ENCODE measurements around the gene RPAP3.

RPAP3 gene

DNA sequence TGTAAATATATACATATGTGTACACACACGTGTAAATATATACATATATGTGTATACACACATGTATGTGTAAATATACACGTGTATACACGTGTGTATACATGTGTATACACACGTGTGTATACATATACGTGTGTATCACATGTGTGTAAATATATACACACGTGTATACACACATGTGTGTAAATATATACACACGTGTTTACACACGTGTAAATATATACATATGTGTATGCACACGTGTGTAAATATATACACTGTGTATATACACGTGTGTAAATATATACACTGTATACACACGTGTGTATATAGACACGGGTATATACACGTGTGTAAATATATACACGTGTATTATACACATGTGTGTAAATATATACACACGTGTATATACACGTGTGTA lies 71.7 kb downstream of the RPAP3 start:
- no peak overlapping the region for H3K23ac ChIP-seq (ENCODE audit: low read depth, low read length, poor library complexity)
- no peak overlapping the region for H2AK5ac ChIP-seq (ENCODE audit: low read depth, low read length)
- H3K9me3 ChIP-seq (replicated peaks in 1 of 2; ENCODE audit: control insufficient read depth in 2 of 2, insufficient read depth in 1 of 2, low read depth in 1 of 2, low read length in 2 of 2): peaks cover 4 to 5% of the 10 kb centered on the region in 2 donors
- H3K27me3 ChIP-seq (ENCODE audit: control insufficient read depth in 3 of 3, insufficient read depth in 3 of 3, low read depth in 1 of 3, low read length in 3 of 3): no peaks in the 10 kb centered on the region
- no peak overlapping the region for H4K8ac ChIP-seq (ENCODE audit: low read depth, low read length)
- peaks cover 0 to 4% of the 10 kb centered on the region in 2 donors for H3K36me3 ChIP-seq (replicated peaks in 1 of 2; ENCODE audit: control insufficient read depth in 2 of 2, insufficient read depth in 2 of 2, low read length in 2 of 2)
- no peak overlapping the region for H3K9ac ChIP-seq (ENCODE audit: low read depth, low read length, poor library complexity)
- no peak overlapping the region for H3K14ac ChIP-seq (ENCODE audit: low read length)
- no peak overlapping the region for H2BK120ac ChIP-seq (ENCODE audit: low read depth, low read length)
- DNase-seq (ENCODE audit: low spot score): no peak
- H3K18ac ChIP-seq (ENCODE audit: low read length): no peak overlapping the region
- no peak overlapping the region for H2BK12ac ChIP-seq (ENCODE audit: low read length)
- no peak overlapping the region for H2AFZ ChIP-seq (ENCODE audit: low read length)
- H3K79me1 ChIP-seq (ENCODE audit: low read depth, low read length): peaks cover 4% of the 10 kb centered on the region
- H2BK5ac ChIP-seq (ENCODE audit: low read length): no peak overlapping the region
- WGBS, 2 donors (ENCODE audit: extremely low coverage in 2 of 2, insufficient read length in 2 of 2, insufficient replicate concordance in 1 of 2): no CpG with 5 or more reads among the region's 16 CpGs
- H3K4ac ChIP-seq (ENCODE audit: low read length): no peak overlapping the region
- H3K4me3 ChIP-seq (ENCODE audit: low read length in 2 of 2): no peak overlapping the region
- no peak overlapping the region for H3K27ac ChIP-seq (replicated peaks; ENCODE audit: low read length)
- H2BK15ac ChIP-seq (ENCODE audit: low read length): no peak overlapping the region
- no peak overlapping the region for H4K91ac ChIP-seq (ENCODE audit: low read depth, low read length, poor library complexity)
- no peak overlapping the region for H3K4me2 ChIP-seq (ENCODE audit: insufficient read depth, low read length, poor library complexity, severe bottlenecking)
- no peaks in the 10 kb centered on the region for H3K4me1 ChIP-seq (ENCODE audit: control insufficient read depth in 2 of 2, insufficient read depth in 1 of 2, low read depth in 1 of 2, low read length in 2 of 2)

DNA sequence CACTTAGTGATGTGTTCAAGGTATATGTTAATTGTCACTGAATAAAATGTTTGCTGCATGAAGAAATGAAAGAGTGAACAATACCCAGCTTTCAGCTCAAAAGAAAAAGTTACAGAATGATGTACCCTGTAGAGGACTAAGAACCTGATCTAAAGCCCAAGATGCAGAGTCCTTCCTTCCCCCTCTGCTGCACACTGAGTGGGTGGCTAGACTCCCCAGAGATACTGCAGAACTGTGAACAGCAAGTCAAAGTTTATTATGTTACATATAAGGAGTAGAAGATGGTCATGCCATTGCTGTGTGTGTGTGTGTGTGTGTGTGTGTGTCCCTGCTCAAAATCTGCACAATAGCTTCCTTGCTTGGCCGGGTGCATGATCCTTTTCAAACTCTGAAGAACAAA lies 83.9 kb downstream of the RPAP3 start:
- Histone ChIP-seq H3K18ac (ENCODE audit: low read length) (no peak overlapping the region), H3K79me1 (ENCODE audit: low read depth, low read length) (no peaks in the 10 kb centered on the region), H2AFZ (ENCODE audit: low read length) (no peak overlapping the region), H3K23ac (ENCODE audit: low read depth, low read length, poor library complexity) (no peak overlapping the region), H3K36me3 (replicated peaks in 1 of 2; ENCODE audit: control insufficient read depth in 2 of 2, insufficient read depth in 2 of 2, low read length in 2 of 2) (no peaks in the 10 kb centered on the region), H3K27ac (replicated peaks; ENCODE audit: low read length) (no peak overlapping the region), H3K9me3 (replicated peaks in 1 of 2; ENCODE audit: control insufficient read depth in 2 of 2, insufficient read depth in 1 of 2, low read depth in 1 of 2, low read length in 2 of 2) (no peaks in the 10 kb centered on the region), H3K4me2 (ENCODE audit: insufficient read depth, low read length, poor library complexity, severe bottlenecking) (no peak overlapping the region), H2AK5ac (ENCODE audit: low read depth, low read length) (no peak overlapping the region), H3K4ac (ENCODE audit: low read length) (no peak overlapping the region), H4K91ac (ENCODE audit: low read depth, low read length, poor library complexity) (no peak overlapping the region), H3K4me3 (ENCODE audit: low read length in 2 of 2) (no peak overlapping the region), H3K9ac (ENCODE audit: low read depth, low read length, poor library complexity) (no peak overlapping the region), H2BK12ac (ENCODE audit: low read length) (no peak overlapping the region), H2BK120ac (ENCODE audit: low read depth, low read length) (no peak overlapping the region), H3K14ac (ENCODE audit: low read length) (no peak overlapping the region), H3K4me1 (ENCODE audit: control insufficient read depth in 2 of 2, insufficient read depth in 1 of 2, low read depth in 1 of 2, low read length in 2 of 2) (no peaks in the 10 kb centered on the region), H3K27me3 (ENCODE audit: control insufficient read depth in 3 of 3, insufficient read depth in 3 of 3, low read depth in 1 of 3, low read length in 3 of 3) (no peaks in the 10 kb centered on the region), H2BK15ac (ENCODE audit: low read length) (no peak overlapping the region), H2BK5ac (ENCODE audit: low read length) (no peak overlapping the region), H4K8ac (ENCODE audit: low read depth, low read length) (no peak overlapping the region)
- DNase-seq (ENCODE audit: low spot score): no peak
- no CpG with 5 or more reads among the region's 1 CpG for WGBS, 2 donors (ENCODE audit: extremely low coverage in 2 of 2, insufficient read length in 2 of 2, insufficient replicate concordance in 1 of 2)

DNA sequence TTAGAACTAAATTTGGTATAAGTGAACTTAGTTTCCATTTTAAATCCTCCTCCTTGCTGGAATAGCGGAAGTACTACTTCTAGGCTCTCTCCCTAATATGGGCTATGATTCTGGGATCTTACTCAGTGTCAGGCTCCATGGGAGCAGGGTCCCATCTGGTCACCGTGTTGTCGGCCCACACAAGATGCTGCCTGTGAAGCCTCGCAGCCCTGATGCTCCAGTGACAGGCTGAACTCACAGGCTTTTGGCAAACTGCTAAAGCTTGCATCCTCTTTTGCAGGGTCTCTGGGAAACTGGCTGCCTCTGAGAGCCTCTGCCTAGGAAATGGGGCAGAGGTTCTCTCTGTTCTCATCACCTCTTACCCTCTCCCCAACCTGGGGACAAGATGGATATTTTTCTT lies 88.4 kb downstream of the RPAP3 start:
- no peak for DNase-seq (ENCODE audit: low spot score)
- Histone ChIP-seq H3K4me3 (ENCODE audit: low read length in 2 of 2) (no peak overlapping the region), H3K4me1 (ENCODE audit: control insufficient read depth in 2 of 2, insufficient read depth in 1 of 2, low read depth in 1 of 2, low read length in 2 of 2) (no peaks in the 10 kb centered on the region), H3K18ac (ENCODE audit: low read length) (no peak overlapping the region), H3K79me1 (ENCODE audit: low read depth, low read length) (no peaks in the 10 kb centered on the region), H2AK5ac (ENCODE audit: low read depth, low read length) (no peak overlapping the region), H3K23ac (ENCODE audit: low read depth, low read length, poor library complexity) (no peak overlapping the region), H2BK5ac (ENCODE audit: low read length) (no peak overlapping the region), H2BK12ac (ENCODE audit: low read length) (no peak overlapping the region), H2BK15ac (ENCODE audit: low read length) (no peak overlapping the region), H3K9ac (ENCODE audit: low read depth, low read length, poor library complexity) (no peak overlapping the region), H3K4ac (ENCODE audit: low read length) (no peak overlapping the region), H4K91ac (ENCODE audit: low read depth, low read length, poor library complexity) (no peak overlapping the region), H3K27me3 (ENCODE audit: control insufficient read depth in 3 of 3, insufficient read depth in 3 of 3, low read depth in 1 of 3, low read length in 3 of 3) (no peaks in the 10 kb centered on the region), H4K8ac (ENCODE audit: low read depth, low read length) (no peak overlapping the region), H2AFZ (ENCODE audit: low read length) (no peak overlapping the region), H3K14ac (ENCODE audit: low read length) (no peak overlapping the region), H3K36me3 (replicated peaks in 1 of 2; ENCODE audit: control insufficient read depth in 2 of 2, insufficient read depth in 2 of 2, low read length in 2 of 2) (no peaks in the 10 kb centered on the region), H3K9me3 (replicated peaks in 1 of 2; ENCODE audit: control insufficient read depth in 2 of 2, insufficient read depth in 1 of 2, low read depth in 1 of 2, low read length in 2 of 2) (peaks cover 10 to 11% of the 10 kb centered on the region in 2 donors), H3K4me2 (ENCODE audit: insufficient read depth, low read length, poor library complexity, severe bottlenecking) (no peak overlapping the region), H2BK120ac (ENCODE audit: low read depth, low read length) (no peak overlapping the region), H3K27ac (replicated peaks; ENCODE audit: low read length) (no peak overlapping the region)
- no CpG with 5 or more reads among the region's 4 CpGs for WGBS, 2 donors (ENCODE audit: extremely low coverage in 2 of 2, insufficient read length in 2 of 2, insufficient replicate concordance in 1 of 2)

DNA sequence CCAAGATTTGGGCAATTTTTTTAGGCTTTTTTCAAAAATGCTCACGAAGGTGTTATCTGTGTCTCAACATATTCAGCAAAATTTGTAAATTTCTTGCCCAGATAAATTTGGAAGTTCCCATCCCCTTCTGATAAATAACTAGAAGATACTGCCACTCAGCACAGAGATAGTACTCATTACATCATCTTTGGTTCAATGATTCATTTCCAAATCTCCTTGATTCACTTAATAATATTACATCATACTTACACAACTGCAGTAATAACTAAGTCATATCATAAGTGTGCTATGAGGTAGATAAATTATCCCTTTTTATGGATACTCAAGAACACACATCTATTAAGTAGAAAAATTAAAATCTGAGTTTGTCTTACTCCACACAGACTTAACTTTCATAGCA lies 89.4 kb downstream of the RPAP3 start:
- no CpG with 5 or more reads among the region's 1 CpG for WGBS, 2 donors (ENCODE audit: extremely low coverage in 2 of 2, insufficient read length in 2 of 2, insufficient replicate concordance in 1 of 2)
- Histone ChIP-seq H2BK5ac (ENCODE audit: low read length) (no peak overlapping the region), H3K79me1 (ENCODE audit: low read depth, low read length) (no peaks in the 10 kb centered on the region), H3K4me2 (ENCODE audit: insufficient read depth, low read length, poor library complexity, severe bottlenecking) (no peak overlapping the region), H2AFZ (ENCODE audit: low read length) (no peak overlapping the region), H2BK12ac (ENCODE audit: low read length) (no peak overlapping the region), H3K9ac (ENCODE audit: low read depth, low read length, poor library complexity) (no peak overlapping the region), H3K4me1 (ENCODE audit: control insufficient read depth in 2 of 2, insufficient read depth in 1 of 2, low read depth in 1 of 2, low read length in 2 of 2) (no peaks in the 10 kb centered on the region), H2BK15ac (ENCODE audit: low read length) (no peak overlapping the region), H3K27me3 (ENCODE audit: control insufficient read depth in 3 of 3, insufficient read depth in 3 of 3, low read depth in 1 of 3, low read length in 3 of 3) (no peaks in the 10 kb centered on the region), H2AK5ac (ENCODE audit: low read depth, low read length) (no peak overlapping the region), H3K27ac (replicated peaks; ENCODE audit: low read length) (no peak overlapping the region), H3K18ac (ENCODE audit: low read length) (no peak overlapping the region), H3K23ac (ENCODE audit: low read depth, low read length, poor library complexity) (no peak overlapping the region), H3K36me3 (replicated peaks in 1 of 2; ENCODE audit: control insufficient read depth in 2 of 2, insufficient read depth in 2 of 2, low read length in 2 of 2) (no peaks in the 10 kb centered on the region), H3K9me3 (replicated peaks in 1 of 2; ENCODE audit: control insufficient read depth in 2 of 2, insufficient read depth in 1 of 2, low read depth in 1 of 2, low read length in 2 of 2) (peaks cover 10 to 14% of the 10 kb centered on the region in 2 donors), H2BK120ac (ENCODE audit: low read depth, low read length) (no peak overlapping the region), H4K91ac (ENCODE audit: low read depth, low read length, poor library complexity) (no peak overlapping the region), H4K8ac (ENCODE audit: low read depth, low read length) (no peak overlapping the region), H3K4me3 (ENCODE audit: low read length in 2 of 2) (no peak overlapping the region), H3K4ac (ENCODE audit: low read length) (no peak overlapping the region), H3K14ac (ENCODE audit: low read length) (no peak overlapping the region)
- no peak for DNase-seq (ENCODE audit: low spot score)
